ENCODE measurements around the gene IQCH. TPM values are rescaled to one million over a fixed set of nuclear protein-coding genes. Genes with fewer than 3 reads are reported as not detected.

IQCH gene
- total and polyA plus RNA-seq, 9 donors, result 0.69 to 1.8 (median 0.97) TPM

GRCh38 chr15:67520321-67521028 is 265.9 kb downstream of the IQCH start:
- Histone ChIP-seq H3K4me1 (ENCODE audit: control insufficient read depth, insufficient read depth, low read length) (peaks cover 4% of the 10 kb centered on the region), H3K36me3 (ENCODE audit: control insufficient read depth, insufficient read depth, low read length) (peaks cover 2% of the 10 kb centered on the region), H3K9me3 (replicated peaks; ENCODE audit: control insufficient read depth, low read depth, low read length) (no peaks in the 10 kb centered on the region), H3K27me3 (ENCODE audit: control insufficient read depth, insufficient read depth, low read length) (no peaks in the 10 kb centered on the region), H3K4me3 (ENCODE audit: low read length) (peak overlapping the region; percentile 77), H3K27ac (ENCODE audit: low read length) (peak overlapping the region; percentile 92)
- peak; percentile 61 for DNase-seq
- whole genome bisulfite sequencing (ENCODE audit: insufficient coverage), result 17% methylated on average over 8 of the region's 24 CpGs

- peak; percentile 94 for DNase-seq
- Histone ChIP-seq H3K9me3 (replicated peaks; ENCODE audit: control insufficient read depth, low read depth, low read length) (no peaks in the 10 kb centered on the region), H3K27ac (ENCODE audit: low read length) (peak within 1 kb of the TSS; percentile 98), H3K4me1 (ENCODE audit: control insufficient read depth, insufficient read depth, low read length) (peaks cover 4% of the 10 kb centered on the region), H3K27me3 (ENCODE audit: control insufficient read depth, insufficient read depth, low read length) (no peaks in the 10 kb centered on the region), H3K36me3 (ENCODE audit: control insufficient read depth, insufficient read depth, low read length) (no peaks in the 10 kb centered on the region), H3K4me3 (ENCODE audit: low read length) (peak within 1 kb of the TSS; percentile 94)
- under 1% methylated on average over 93 of the region's 94 CpGs for WGBS (ENCODE audit: insufficient coverage)
Observed at GRCh38 chr15:67521029-67521782, 266.6 kb downstream of the IQCH start, which contains the start of gene C15orf61. Gene C15orf61 (plus strand): TSS chr15:67521131. CDS start chr15:67521249, 118 bp downstream.

GRCh38 chr15:67521783-67522568 is 267.4 kb downstream of the IQCH start:
- peak overlapping the region; percentile 98 for H3K27ac ChIP-seq (ENCODE audit: low read length)
- H3K36me3 ChIP-seq (ENCODE audit: control insufficient read depth, insufficient read depth, low read length), result no peaks in the 10 kb centered on the region
- peak; percentile 80 for DNase-seq
- no peaks in the 10 kb centered on the region for H3K27me3 ChIP-seq (ENCODE audit: control insufficient read depth, insufficient read depth, low read length)
- H3K4me1 ChIP-seq (ENCODE audit: control insufficient read depth, insufficient read depth, low read length), result peaks cover 4% of the 10 kb centered on the region
- no peaks in the 10 kb centered on the region for H3K9me3 ChIP-seq (replicated peaks; ENCODE audit: control insufficient read depth, low read depth, low read length)
- peak overlapping the region; percentile 94 for H3K4me3 ChIP-seq (ENCODE audit: low read length)
- 0% methylated on average over 11 of the region's 23 CpGs for WGBS (ENCODE audit: insufficient coverage)

- Histone ChIP-seq H3K27me3 (ENCODE audit: control insufficient read depth, insufficient read depth, low read length) (no peaks in the 10 kb centered on the region), H3K9me3 (replicated peaks; ENCODE audit: control insufficient read depth, low read depth, low read length) (no peaks in the 10 kb centered on the region), H3K4me1 (ENCODE audit: control insufficient read depth, insufficient read depth, low read length) (peaks cover 4% of the 10 kb centered on the region), H3K27ac (ENCODE audit: low read length) (no peak overlapping the region), H3K36me3 (ENCODE audit: control insufficient read depth, insufficient read depth, low read length) (no peaks in the 10 kb centered on the region), H3K4me3 (ENCODE audit: low read length) (no peak overlapping the region)
- no CpG with 5 or more reads among the region's 1 CpG for WGBS (ENCODE audit: insufficient coverage)
- DNase-seq, result no peak
Observed at GRCh38 chr15:67523330-67523729, 268.7 kb downstream of the IQCH start.

- Histone ChIP-seq H3K27me3 (ENCODE audit: control insufficient read depth, insufficient read depth, low read length) (no peaks in the 10 kb centered on the region), H3K9me3 (replicated peaks; ENCODE audit: control insufficient read depth, low read depth, low read length) (no peaks in the 10 kb centered on the region), H3K4me3 (ENCODE audit: low read length) (no peak overlapping the region), H3K36me3 (ENCODE audit: control insufficient read depth, insufficient read depth, low read length) (no peaks in the 10 kb centered on the region), H3K27ac (ENCODE audit: low read length) (no peak overlapping the region), H3K4me1 (ENCODE audit: control insufficient read depth, insufficient read depth, low read length) (peaks cover 4% of the 10 kb centered on the region)
- no peak for DNase-seq
Observed at GRCh38 chr15:67524235-67524634, 269.6 kb downstream of the IQCH start.

- Histone ChIP-seq H3K4me1 (ENCODE audit: control insufficient read depth, insufficient read depth, low read length) (no peaks in the 10 kb centered on the region), H3K27ac (ENCODE audit: low read length) (no peak overlapping the region), H3K36me3 (ENCODE audit: control insufficient read depth, insufficient read depth, low read length) (no peaks in the 10 kb centered on the region), H3K4me3 (ENCODE audit: low read length) (no peak overlapping the region), H3K27me3 (ENCODE audit: control insufficient read depth, insufficient read depth, low read length) (no peaks in the 10 kb centered on the region), H3K9me3 (replicated peaks; ENCODE audit: control insufficient read depth, low read depth, low read length) (no peaks in the 10 kb centered on the region)
- no CpG with 5 or more reads among the region's 3 CpGs for WGBS (ENCODE audit: insufficient coverage)
- DNase-seq, result no peak
Observed at GRCh38 chr15:67528513-67528912, 273.9 kb downstream of the IQCH start.

- no peak overlapping the region for H3K27ac ChIP-seq (ENCODE audit: low read length)
- no peaks in the 10 kb centered on the region for H3K36me3 ChIP-seq (ENCODE audit: control insufficient read depth, insufficient read depth, low read length)
- no peaks in the 10 kb centered on the region for H3K4me1 ChIP-seq (ENCODE audit: control insufficient read depth, insufficient read depth, low read length)
- H3K27me3 ChIP-seq (ENCODE audit: control insufficient read depth, insufficient read depth, low read length), result no peaks in the 10 kb centered on the region
- no CpG with 5 or more reads among the region's 3 CpGs for WGBS (ENCODE audit: insufficient coverage)
- H3K9me3 ChIP-seq (replicated peaks; ENCODE audit: control insufficient read depth, low read depth, low read length), result no peaks in the 10 kb centered on the region
- DNase-seq, result no peak
- no peak overlapping the region for H3K4me3 ChIP-seq (ENCODE audit: low read length)
Observed at GRCh38 chr15:67531379-67531914, 276.9 kb downstream of the IQCH start.

- no peaks in the 10 kb centered on the region for H3K36me3 ChIP-seq (ENCODE audit: control insufficient read depth, insufficient read depth, low read length)
- H3K4me3 ChIP-seq (ENCODE audit: low read length), result no peak overlapping the region
- no peaks in the 10 kb centered on the region for H3K9me3 ChIP-seq (replicated peaks; ENCODE audit: control insufficient read depth, low read depth, low read length)
- H3K4me1 ChIP-seq (ENCODE audit: control insufficient read depth, insufficient read depth, low read length), result no peaks in the 10 kb centered on the region
- no peak for DNase-seq
- no peaks in the 10 kb centered on the region for H3K27me3 ChIP-seq (ENCODE audit: control insufficient read depth, insufficient read depth, low read length)
- H3K27ac ChIP-seq (ENCODE audit: low read length), result no peak overlapping the region
- WGBS (ENCODE audit: insufficient coverage), result 80% methylated on average over 1 of the region's 1 CpG
Observed at GRCh38 chr15:67533873-67534272, 279.3 kb downstream of the IQCH start.

- H3K27ac ChIP-seq (ENCODE audit: low read length), result no peak overlapping the region
- WGBS (ENCODE audit: insufficient coverage), result no CpG with 5 or more reads among the region's 1 CpG
Observed at GRCh38 chr15:67534360-67534759, 279.8 kb downstream of the IQCH start.

GRCh38 chr15:67537771-67538170 is 283.2 kb downstream of the IQCH start:
- 100% methylated on average over 1 of the region's 1 CpG for WGBS (ENCODE audit: insufficient coverage)
- peaks cover 2% of the 10 kb centered on the region for H3K4me1 ChIP-seq (ENCODE audit: control insufficient read depth, insufficient read depth, low read length)
- no peak overlapping the region for H3K27ac ChIP-seq (ENCODE audit: low read length)
- no peaks in the 10 kb centered on the region for H3K9me3 ChIP-seq (replicated peaks; ENCODE audit: control insufficient read depth, low read depth, low read length)
- H3K27me3 ChIP-seq (ENCODE audit: control insufficient read depth, insufficient read depth, low read length), result no peaks in the 10 kb centered on the region
- H3K4me3 ChIP-seq (ENCODE audit: low read length), result no peak overlapping the region
- DNase-seq, result no peak
- no peaks in the 10 kb centered on the region for H3K36me3 ChIP-seq (ENCODE audit: control insufficient read depth, insufficient read depth, low read length)

More at GRCh38 chr15:67534360-67534759, 279.8 kb downstream of the IQCH start:
- no peaks in the 10 kb centered on the region for H3K4me1 ChIP-seq (ENCODE audit: control insufficient read depth, insufficient read depth, low read length)
- DNase-seq, result no peak
- no peak overlapping the region for H3K4me3 ChIP-seq (ENCODE audit: low read length)
- H3K9me3 ChIP-seq (replicated peaks; ENCODE audit: control insufficient read depth, low read depth, low read length), result no peaks in the 10 kb centered on the region
- H3K27me3 ChIP-seq (ENCODE audit: control insufficient read depth, insufficient read depth, low read length), result no peaks in the 10 kb centered on the region
- no peaks in the 10 kb centered on the region for H3K36me3 ChIP-seq (ENCODE audit: control insufficient read depth, insufficient read depth, low read length)

Data from muscle of leg (tissue), 11 donors.